ENCODE results near the gene SPEM2. TPM values are rescaled to one million over a fixed set of nuclear protein-coding genes. Genes with fewer than 3 reads are reported as not detected.

The SPEM2 gene
- polyA plus RNA-seq, 1 donor from 2014 or later = not detected

Other genes with a start within 250 kb of the SPEM2 start
- gene ASGR1, start 246.2 kb upstream of the SPEM2 start, polyA plus RNA-seq = 75.6 and 80.2 TPM in 2 replicates
- gene DLG4, start 205.8 kb upstream of the SPEM2 start, polyA plus RNA-seq = 126 and 145 TPM in 2 replicates
- 397 and 483 TPM in 2 replicates for gene ACADVL, start 205.7 kb upstream of the SPEM2 start, polyA plus RNA-seq
- gene DVL2, start 191.1 kb upstream of the SPEM2 start, polyA plus RNA-seq = 41.1 and 59.2 TPM in 2 replicates
- gene PHF23, start 186.2 kb upstream of the SPEM2 start, polyA plus RNA-seq = 55.7 and 60.3 TPM in 2 replicates
- gene GABARAP, start 183.2 kb upstream of the SPEM2 start, polyA plus RNA-seq = 384 and 512 TPM in 2 replicates
- gene CTDNEP1, start 173.9 kb upstream of the SPEM2 start, polyA plus RNA-seq = 37.3 and 39.4 TPM in 2 replicates
- 82.7 and 99.5 TPM in 2 replicates for gene ELP5, start 173.4 kb upstream of the SPEM2 start, polyA plus RNA-seq
- 0.27 TPM in 1 of 2 replicates, not detected in the other for gene CLDN7, start 163.1 kb upstream of the SPEM2 start, polyA plus RNA-seq
- gene SLC2A4, start 143.9 kb upstream of the SPEM2 start, polyA plus RNA-seq = not detected in 2 replicates
- 1.8 and 2.1 TPM in 2 replicates for gene YBX2, start 131.0 kb upstream of the SPEM2 start, polyA plus RNA-seq
- gene EIF5A, start 118.0 kb upstream of the SPEM2 start, polyA plus RNA-seq = 164 and 178 TPM in 2 replicates
- 108 and 116 TPM in 2 replicates for gene GPS2, start 110.3 kb upstream of the SPEM2 start, polyA plus RNA-seq
- gene NEURL4, start 96.3 kb upstream of the SPEM2 start, polyA plus RNA-seq = 58.4 and 61.0 TPM in 2 replicates
- gene ACAP1, start 89.1 kb upstream of the SPEM2 start, polyA plus RNA-seq = 0.66 and 9.2 TPM in 2 replicates
- 2.8 TPM in 2 replicates for gene KCTD11, start 73.5 kb upstream of the SPEM2 start, polyA plus RNA-seq
- not detected in 2 replicates for gene TMEM95, start 70.5 kb upstream of the SPEM2 start, polyA plus RNA-seq
- gene TNK1, start 44.5 kb upstream of the SPEM2 start, polyA plus RNA-seq = 0.83 and 1.5 TPM in 2 replicates
- gene PLSCR3, start 31.1 kb upstream of the SPEM2 start, polyA plus RNA-seq = 15.9 and 25.2 TPM in 2 replicates
- gene TMEM256, start 21.5 kb upstream of the SPEM2 start, polyA plus RNA-seq = 158 and 161 TPM in 2 replicates
- gene NLGN2, start 17.8 kb upstream of the SPEM2 start, polyA plus RNA-seq = 13.8 and 21.5 TPM in 2 replicates
- gene SPEM1, start 5.3 kb upstream of the SPEM2 start, polyA plus RNA-seq = not detected in 2 replicates
- not detected in 2 replicates for gene SPEM3, start 3.2 kb downstream of the SPEM2 start, polyA plus RNA-seq
- 0.14 TPM in 1 of 2 replicates, not detected in the other for gene TMEM102, start 9.8 kb downstream of the SPEM2 start, polyA plus RNA-seq
- gene FGF11, start 13.9 kb downstream of the SPEM2 start, polyA plus RNA-seq = 15.8 and 16.4 TPM in 2 replicates
- 17.9 and 18.2 TPM in 2 replicates for gene CHRNB1, start 19.4 kb downstream of the SPEM2 start, polyA plus RNA-seq
- 8.0 and 9.2 TPM in 2 replicates for gene ZBTB4, start 54.0 kb downstream of the SPEM2 start, polyA plus RNA-seq
- gene SLC35G6, start 55.8 kb downstream of the SPEM2 start, polyA plus RNA-seq = not detected in 2 replicates
- 9.1 and 22.6 TPM in 2 replicates for gene POLR2A, start 58.8 kb downstream of the SPEM2 start, polyA plus RNA-seq
- gene TNFSF12, start 123.4 kb downstream of the SPEM2 start, polyA plus RNA-seq = not detected in 2 replicates
- 0.15 TPM in 1 of 2 replicates, not detected in the other for gene TNFSF13, start 133.1 kb downstream of the SPEM2 start, polyA plus RNA-seq
- 148 and 151 TPM in 2 replicates for gene SENP3, start 136.3 kb downstream of the SPEM2 start, polyA plus RNA-seq
- gene CD68, start 154.0 kb downstream of the SPEM2 start, polyA plus RNA-seq = not detected in 2 replicates
- 110 and 118 TPM in 2 replicates for gene MPDU1, start 158.2 kb downstream of the SPEM2 start, polyA plus RNA-seq
- 0.47 and 1.5 TPM in 2 replicates for gene SOX15, start 164.5 kb downstream of the SPEM2 start, polyA plus RNA-seq
- 118 and 130 TPM in 2 replicates for gene FXR2, start 189.3 kb downstream of the SPEM2 start, polyA plus RNA-seq
- 303 and 330 TPM in 2 replicates for gene SAT2, start 202.2 kb downstream of the SPEM2 start, polyA plus RNA-seq
- 0.90 and 3.2 TPM in 2 replicates for gene SHBG, start 204.5 kb downstream of the SPEM2 start, polyA plus RNA-seq
- gene ATP1B2, start 225.3 kb downstream of the SPEM2 start, polyA plus RNA-seq = 3.2 and 4.2 TPM in 2 replicates